Measurements from ENCODE around the gene FCN1. TPM values are rescaled to one million over a fixed set of nuclear protein-coding genes. Genes with fewer than 3 reads are reported as not detected.

Gene FCN1
- total and polyA plus RNA-seq, 2 of the 8 experiments (the other 6 are each of a cell fraction or from before 2014, with no cell fraction given), result not detected

GRCh38 chr9:134966697-134967546, 49.2 kb upstream of the FCN1 start:
- H3K56ac ChIP-seq (replicated peaks; ENCODE audit: insufficient read length, low read depth, low read length), result no peak overlapping the region
- no peak for DNase-seq (ENCODE audit: low read depth in 1 of 2, low spot score in 2 of 2)
- H2BK20ac ChIP-seq (ENCODE audit: low read length), result 0 out of 2 replicates have a peak overlapping the region, but pooled peaks have one; percentile 90
- H3K4me1 ChIP-seq (replicated peaks in 1 of 4; ENCODE audit: control insufficient read depth in 3 of 4, insufficient read depth in 4 of 4, low read length in 3 of 4), result peaks cover 0 to 16% (median 9%) of the 10 kb centered on the region in 4 experiments; a peak in 4 of 7 replicates
- no peaks in the 10 kb centered on the region for H3K79me1 ChIP-seq (ENCODE audit: low read depth, low read length)
- no peaks in the 10 kb centered on the region for H3K9me3 ChIP-seq (ENCODE audit: insufficient read depth in 2 of 2, low read depth in 1 of 2, low read length in 1 of 2)
- 0 out of 2 replicates have a peak overlapping the region, but pooled peaks have one; percentile 40 for H2BK15ac ChIP-seq (ENCODE audit: low read length)
- peak overlapping the region; percentile 44 for H4K91ac ChIP-seq (replicated peaks; ENCODE audit: insufficient read length, low read length)
- no peak overlapping the region for H3K23ac ChIP-seq (ENCODE audit: insufficient read length)
- ChIA-PET POLR2A (ENCODE audit: partially characterized antibody) (no interaction called here), CTCF (ENCODE audit: partially characterized antibody) (interaction anchor here (0.7 to 2.6 kb wide), 5 partner anchors 9 to 184 kb away, joined by 3 to 6 read pairs (median 3); partner anchors contain the start of gene OLFM1)
- H4K5ac ChIP-seq (ENCODE audit: insufficient read length, low read depth, low read length), result no peak overlapping the region
- no peak overlapping the region for H3K4ac ChIP-seq (replicated peaks; ENCODE audit: insufficient read length, low read depth, low read length)
- no peaks in the 10 kb centered on the region for H3K23me2 ChIP-seq (ENCODE audit: low read depth, low read length)
- no peak overlapping the region for H3K4me2 ChIP-seq (ENCODE audit: insufficient read depth in 1 of 2, low read depth in 2 of 2, low read length in 2 of 2)
- H2AFZ ChIP-seq (ENCODE audit: low read length), result no peak overlapping the region
- H2BK12ac ChIP-seq (ENCODE audit: low read depth, low read length), result 0 out of 2 replicates have a peak overlapping the region, but pooled peaks have one; percentile 60
- H3K27me3 ChIP-seq (replicated peaks in 1 of 4; ENCODE audit: control insufficient read depth in 3 of 4, extremely low read depth in 1 of 4, insufficient read depth in 3 of 4, low read length in 3 of 4), result no peaks in the 10 kb centered on the region; a peak in 2 of 7 replicates
- H2BK5ac ChIP-seq (ENCODE audit: low read depth, low read length), result no peak overlapping the region
- H4K20me1 ChIP-seq (replicated peaks in 1 of 2; ENCODE audit: control insufficient read depth in 1 of 2, insufficient read depth in 2 of 2, low read length in 2 of 2), result no peaks in the 10 kb centered on the region
- no peak for FAIRE-seq
- H3K27ac ChIP-seq (ENCODE audit: low read depth, low read length), result no peak overlapping the region
- H3K4me3 ChIP-seq (ENCODE audit: extremely low read depth in 1 of 4, insufficient read depth in 2 of 4, low read depth in 3 of 4, low read length in 4 of 4), result no peak overlapping the region
- no peak overlapping the region; the same call in 1 of the 2 replicates for H4K8ac ChIP-seq (ENCODE audit: extremely low read depth, insufficient read depth, low read length)
- no peaks in the 10 kb centered on the region for H3K79me2 ChIP-seq (ENCODE audit: control insufficient read depth in 1 of 2, insufficient read depth in 2 of 2, low read length in 2 of 2)
- H3K18ac ChIP-seq (ENCODE audit: extremely low read depth, low read length), result no peak overlapping the region
- WGBS, 2 experiments (ENCODE audit: extremely low coverage in 1 of 2, insufficient coverage in 1 of 2, insufficient read length in 1 of 2, insufficient replicate concordance in 2 of 2, low coverage in 1 of 2, low lambda C conversion rate in 2 of 2, missing lambda C conversion rate in 1 of 2), result 85% methylated on average over 23 of the region's 23 CpGs; no CpG with 5 or more reads in 1 of the 2 experiments
- no peak overlapping the region for H2AK5ac ChIP-seq (ENCODE audit: low read depth, low read length)
- no peak overlapping the region for H3K9ac ChIP-seq (replicated peaks in 1 of 4; ENCODE audit: extremely low read depth in 1 of 4, low read depth in 3 of 4, low read length in 3 of 4)
- no peak overlapping the region for H3K14ac ChIP-seq (ENCODE audit: insufficient read length)
- no peaks in the 10 kb centered on the region for H3K36me3 ChIP-seq (ENCODE audit: control insufficient read depth in 2 of 4, insufficient read depth in 4 of 4, low read length in 3 of 4)
- no peak overlapping the region for H2BK120ac ChIP-seq (replicated peaks; ENCODE audit: low read depth, low read length)
- no peak for TF ChIP-seq JUN (IDR thresholded peaks at IDR 0.05; ENCODE audit: low read depth, low read length)

Measured in H1 (cell line).